ENCODE data around the gene MYO16. TPM values are rescaled to one million over a fixed set of nuclear protein-coding genes. Genes with fewer than 3 reads are reported as not detected.

MYO16 gene
- total RNA-seq, 1 experiment from 2014 or later = 0.49 TPM

- no peak overlapping the region for H3K4me3 ChIP-seq (ENCODE audit: low read depth, low read length, poor library complexity, severe bottlenecking)
- no peaks in the 10 kb centered on the region for H3K36me3 ChIP-seq (ENCODE audit: insufficient read depth, low read length, poor library complexity, severe bottlenecking)
- ChIA-PET POLR2A (ENCODE audit: low non-redundant PET) (no interaction called here), CTCF (no interaction called here)
- intact Hi-C loops (cut with micrococcal nuclease; ENCODE audit: unreplicated experiment) = no loop called here
- H3K4me1 ChIP-seq (ENCODE audit: insufficient read depth, low read length, poor library complexity, severe bottlenecking) = no peaks in the 10 kb centered on the region
- H3K27ac ChIP-seq (ENCODE audit: low read depth, low read length, poor library complexity, severe bottlenecking) = no peak overlapping the region
- no TSS peak for BruUV-seq (replicated peaks)
- no peaks in the 10 kb centered on the region for H3K9me3 ChIP-seq (ENCODE audit: low read depth, low read length, poor library complexity, severe bottlenecking)
- no peaks in the 10 kb centered on the region for H3K27me3 ChIP-seq (replicated peaks; ENCODE audit: insufficient read depth, low read depth, low read length, poor library complexity)
- no peak for DNase-seq (ENCODE audit: low spot score)
- TF ChIP-seq, protein P1, sequence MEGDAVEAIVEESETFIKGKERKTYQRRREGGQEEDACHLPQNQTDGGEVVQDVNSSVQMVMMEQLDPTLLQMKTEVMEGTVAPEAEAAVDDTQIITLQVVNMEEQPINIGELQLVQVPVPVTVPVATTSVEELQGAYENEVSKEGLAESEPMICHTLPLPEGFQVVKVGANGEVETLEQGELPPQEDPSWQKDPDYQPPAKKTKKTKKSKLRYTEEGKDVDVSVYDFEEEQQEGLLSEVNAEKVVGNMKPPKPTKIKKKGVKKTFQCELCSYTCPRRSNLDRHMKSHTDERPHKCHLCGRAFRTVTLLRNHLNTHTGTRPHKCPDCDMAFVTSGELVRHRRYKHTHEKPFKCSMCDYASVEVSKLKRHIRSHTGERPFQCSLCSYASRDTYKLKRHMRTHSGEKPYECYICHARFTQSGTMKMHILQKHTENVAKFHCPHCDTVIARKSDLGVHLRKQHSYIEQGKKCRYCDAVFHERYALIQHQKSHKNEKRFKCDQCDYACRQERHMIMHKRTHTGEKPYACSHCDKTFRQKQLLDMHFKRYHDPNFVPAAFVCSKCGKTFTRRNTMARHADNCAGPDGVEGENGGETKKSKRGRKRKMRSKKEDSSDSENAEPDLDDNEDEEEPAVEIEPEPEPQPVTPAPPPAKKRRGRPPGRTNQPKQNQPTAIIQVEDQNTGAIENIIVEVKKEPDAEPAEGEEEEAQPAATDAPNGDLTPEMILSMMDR (conservative IDR thresholded peaks at IDR 0.05; ENCODE audit: low read depth, low read length) = no peak
- no peak for TF ChIP-seq EZH2 (IDR thresholded peaks at IDR 0.05; ENCODE audit: borderline replicate concordance, low read depth, low read length, poor library complexity, severe bottlenecking)
These were observed 247.9 kb downstream of the MYO16 start for GRCh38 chr13:108877300-108877699.

DNA sequence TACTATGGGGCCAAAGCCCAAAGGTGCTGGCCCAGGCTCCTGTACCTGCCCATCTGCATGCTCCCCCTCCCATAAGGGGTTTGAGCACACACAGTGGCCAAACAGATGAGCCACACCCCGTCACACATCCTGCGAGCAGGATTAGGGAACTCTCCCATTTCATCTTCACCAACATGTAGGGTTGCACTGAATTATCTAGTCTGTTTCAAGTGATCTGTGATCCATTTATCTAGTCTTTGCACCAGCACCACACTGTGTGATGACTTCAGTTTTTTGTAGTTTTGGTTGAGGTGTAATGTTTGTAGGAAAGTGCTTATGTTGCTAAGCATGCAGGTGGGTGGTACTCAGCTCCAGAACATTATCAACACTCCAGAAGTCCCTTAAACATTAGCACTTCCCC lies 249.3 kb downstream of the MYO16 start:
- POLR2A ChIA-PET (ENCODE audit: low non-redundant PET) = no interaction called here
- Histone ChIP-seq H3K36me3 (ENCODE audit: insufficient read depth, low read length, poor library complexity, severe bottlenecking) (no peaks in the 10 kb centered on the region), H3K4me3 (ENCODE audit: low read depth, low read length, poor library complexity, severe bottlenecking) (no peak overlapping the region), H3K4me1 (ENCODE audit: insufficient read depth, low read length, poor library complexity, severe bottlenecking) (no peaks in the 10 kb centered on the region), H3K27ac (ENCODE audit: low read depth, low read length, poor library complexity, severe bottlenecking) (no peak overlapping the region), H3K27me3 (replicated peaks; ENCODE audit: insufficient read depth, low read depth, low read length, poor library complexity) (peaks cover 5% of the 10 kb centered on the region), H3K9me3 (ENCODE audit: low read depth, low read length, poor library complexity, severe bottlenecking) (no peaks in the 10 kb centered on the region)
- DNase-seq (ENCODE audit: low spot score) = no peak
- intact Hi-C loops (cut with micrococcal nuclease; ENCODE audit: unreplicated experiment) = no loop called here
- CTCF ChIA-PET = no interaction called here
- TF ChIP-seq, protein P1 (conservative IDR thresholded peaks at IDR 0.05; ENCODE audit: low read depth, low read length) = no peak
- no peak for TF ChIP-seq EZH2 (IDR thresholded peaks at IDR 0.05; ENCODE audit: borderline replicate concordance, low read depth, low read length, poor library complexity, severe bottlenecking)
- BruUV-seq (replicated peaks) = no TSS peak

- no peak overlapping the region for H3K4me3 ChIP-seq (ENCODE audit: low read depth, low read length, poor library complexity, severe bottlenecking)
- ChIA-PET POLR2A (ENCODE audit: low non-redundant PET) (no interaction called here), CTCF (interaction anchor here (0.6 kb wide), 1 partner anchor 280 kb away, joined by 4 read pairs; no protein-coding TSS in a partner anchor)
- peaks cover 13% of the 10 kb centered on the region for H3K4me1 ChIP-seq (ENCODE audit: insufficient read depth, low read length, poor library complexity, severe bottlenecking)
- DNase-seq (ENCODE audit: low spot score) = no peak
- no peak for TF ChIP-seq EZH2 (IDR thresholded peaks at IDR 0.05; ENCODE audit: borderline replicate concordance, low read depth, low read length, poor library complexity, severe bottlenecking)
- TF ChIP-seq, protein P1 (conservative IDR thresholded peaks at IDR 0.05; ENCODE audit: low read depth, low read length) = no peak
- H3K27ac ChIP-seq (ENCODE audit: low read depth, low read length, poor library complexity, severe bottlenecking) = no peak overlapping the region
- H3K27me3 ChIP-seq (replicated peaks; ENCODE audit: insufficient read depth, low read depth, low read length, poor library complexity) = peaks cover 6% of the 10 kb centered on the region
- BruUV-seq (replicated peaks) = no TSS peak
- H3K36me3 ChIP-seq (ENCODE audit: insufficient read depth, low read length, poor library complexity, severe bottlenecking) = no peaks in the 10 kb centered on the region
- intact Hi-C loops (cut with micrococcal nuclease; ENCODE audit: unreplicated experiment) = no loop called here
- H3K9me3 ChIP-seq (ENCODE audit: low read depth, low read length, poor library complexity, severe bottlenecking) = no peaks in the 10 kb centered on the region
These were observed 260.0 kb downstream of the MYO16 start for GRCh38 chr13:108889324-108889984.
